GM12878 (cell line): ENCODE results near the gene SMC1B. TPM values are rescaled to one million over a fixed set of nuclear protein-coding genes. Genes with fewer than 3 reads are reported as not detected.

Source experiments
- ATAC-seq: fragments of 200-7000 bp; cut with Tn5 transposase; 3 replicates; pipeline ENCODE4 v1.9.1; 2020; ENCODE audit warnings: mild to moderate bottlenecking, moderate library complexity
- BruUV-seq: library from RNA; stranded (reverse); fragments of 400-500 nt; replicated peaks from 2 replicates; lab custom pipeline; 2021; lab: Mats Ljungman, UMichigan
- CTCF ChIA-PET: fragments of 300-600 bp; sonication (Branson Sonifier 250); formaldehyde crosslinking; extraction: SDS; loops from one replicate; lab custom pipeline; 2021; ENCODE audit warnings: inconsistent platforms; lab: Yijun Ruan, JAX
- POLR2A ChIA-PET: fragments of 350-600 bp; formaldehyde crosslinking; extraction: SDS; loops from one replicate; lab custom pipeline; 2021; ENCODE audit warnings: inconsistent platforms; lab: Charles Lee
- RAD21 ChIA-PET: fragments of 300-600 bp; sonication (Branson Sonifier 250); formaldehyde crosslinking; loops from one replicate; lab custom pipeline; 2023; ENCODE audit warnings: antibody characterized with exemption; ENCODE audit not compliant: unreplicated experiment; lab: Charles Lee
- SMC1A ChIA-PET: fragments of 300-600 bp; sonication (Branson Sonifier 250); formaldehyde crosslinking; loops from one replicate; lab custom pipeline; 2023; ENCODE audit not compliant: unreplicated experiment, uncharacterized antibody; lab: Charles Lee
- DNase-seq: peaks from one replicate; pipeline ENCODE4 v3.0.0-alpha.2; 2011; ENCODE audit warnings: low read depth, low spot score
- FAIRE-seq: peaks from 3 replicates; lab custom pipeline; 2011; peaks lifted over from hg19 to GRCh38; lab: Jason Lieb, UNC
- H2AFZ ChIP-seq: 2 replicates; pipeline ENCODE4 v1.6.0; 2011; ENCODE audit warnings: low read depth, low read length, control low read depth; ENCODE audit not compliant: control insufficient read depth
- H3K27ac ChIP-seq: 2 replicates; pipeline ENCODE4 v1.5.1; 2011; ENCODE audit warnings: control low read depth; ENCODE audit not compliant: control insufficient read depth, insufficient read depth
- H3K27me3 ChIP-seq, 2 experiments: replicated peaks in 1 of 2; 2 replicates each; pipeline versions ENCODE4 v1.6.0 to v1.6.1; 2011; ENCODE audit warnings: low read length in 1 of 2; ENCODE audit not compliant: control insufficient read depth in 2 of 2, insufficient read depth in 2 of 2
- H3K36me3 ChIP-seq, 2 experiments: 2 replicates each; pipeline ENCODE4 v1.5.1; 2011; ENCODE audit warnings: low read length in 1 of 2; ENCODE audit not compliant: control insufficient read depth in 2 of 2, insufficient read depth in 2 of 2
- H3K4me1 ChIP-seq: 2 replicates; pipeline ENCODE4 v1.6.1; 2011; ENCODE audit warnings: mild to moderate bottlenecking, low read length, moderate library complexity, mixed read lengths; ENCODE audit not compliant: control insufficient read depth, insufficient read depth
- H3K4me2 ChIP-seq: 2 replicates; pipeline ENCODE4 v1.6.0; 2011; ENCODE audit warnings: control low read depth; ENCODE audit not compliant: control insufficient read depth, insufficient read depth
- H3K4me3 ChIP-seq: fragments of 200-600 bp; sonication (generic); 2 replicates; pipeline ENCODE4 v1.5.1; 2016
- H3K79me2 ChIP-seq: 2 replicates; pipeline ENCODE4 v1.6.0; 2011; ENCODE audit warnings: low read length; ENCODE audit not compliant: control insufficient read depth, insufficient read depth
- H3K9ac ChIP-seq: 2 replicates; pipeline ENCODE4 v1.8.0; 2011; ENCODE audit warnings: low read length, control low read depth, mixed read lengths; ENCODE audit not compliant: control insufficient read depth, insufficient read depth
- H3K9me3 ChIP-seq: replicated peaks from 3 replicates; pipeline ENCODE4 v1.5.1; 2011; ENCODE audit warnings: mild to moderate bottlenecking, low read length; ENCODE audit not compliant: control insufficient read depth, insufficient read depth
- H4K20me1 ChIP-seq: 2 replicates; pipeline ENCODE4 v1.6.0; 2011; ENCODE audit not compliant: control insufficient read depth, insufficient read depth
- BMI1 ChIP-seq: fragments of 450-650 bp; IDR thresholded peaks from 2 replicates; pipeline ENCODE4 v1.6.1; 2016; ENCODE audit warnings: mild to moderate bottlenecking, moderate library complexity, borderline replicate concordance
- CREB1 ChIP-seq: IDR thresholded peaks from 2 replicates; pipeline ENCODE4 v1.6.1; 2012; ENCODE audit warnings: low read depth, mild to moderate bottlenecking, inconsistent platforms
- GATAD2B ChIP-seq: fragments of 450-650 bp; conservative IDR thresholded peaks from 2 replicates; pipeline ENCODE4 v1.6.1; 2017; ENCODE audit warnings: low read depth, mild to moderate bottlenecking, moderate library complexity
- KLF5 ChIP-seq: fragments of 450-650 bp; IDR thresholded peaks from 2 replicates; pipeline ENCODE4 v1.6.1; 2014; ENCODE audit warnings: mild to moderate bottlenecking; ENCODE audit not compliant: partially characterized antibody
- NKRF ChIP-seq: fragments of 450-650 bp; conservative IDR thresholded peaks from 2 replicates; pipeline ENCODE4 v1.6.1; 2017; ENCODE audit warnings: mild to moderate bottlenecking, moderate library complexity
- PBX3 ChIP-seq: IDR thresholded peaks from 2 replicates; pipeline ENCODE4 v1.6.1; 2011; ENCODE audit warnings: mild to moderate bottlenecking, low read depth, low read length, moderate library complexity; ENCODE audit not compliant: insufficient replicate concordance
- RAD51 ChIP-seq: fragments of 450-650 bp; IDR thresholded peaks from 2 replicates; pipeline ENCODE4 v1.6.1; 2016; ENCODE audit warnings: moderate library complexity, mild to moderate bottlenecking, inconsistent platforms
- SIN3A ChIP-seq: IDR thresholded peaks from 2 replicates; pipeline ENCODE4 v1.6.1; 2012; ENCODE audit warnings: low read depth, low read length, improper control_type of control experiment
- SMC3 ChIP-seq: IDR thresholded peaks from 2 replicates; pipeline ENCODE4 v1.6.1; 2011; ENCODE audit warnings: low read length, improper control_type of control experiment, borderline replicate concordance
- SREBF1 ChIP-seq: IDR thresholded peaks from 2 replicates; pipeline ENCODE4 v1.6.1; 2012; ENCODE audit warnings: mild to moderate bottlenecking, low read length
- SREBF2 ChIP-seq: IDR thresholded peaks from 2 replicates; pipeline ENCODE4 v1.6.1; 2012; ENCODE audit warnings: mild to moderate bottlenecking, low read length
- TCF7 ChIP-seq: IDR thresholded peaks from 2 replicates; pipeline ENCODE4 v1.6.1; 2014; ENCODE audit warnings: antibody characterized with exemption, borderline replicate concordance
- ZBTB33 ChIP-seq: fragments of 450-650 bp; IDR thresholded peaks from 2 replicates; pipeline ENCODE4 v1.6.1; 2017; ENCODE audit warnings: mild to moderate bottlenecking
- ZNF384 ChIP-seq: IDR thresholded peaks from 2 replicates; pipeline ENCODE4 v1.6.1; 2012; ENCODE audit warnings: low read depth, mild to moderate bottlenecking, low read length, improper control_type of control experiment, borderline replicate concordance
- ZSCAN29 ChIP-seq: fragments of 450-650 bp; IDR thresholded peaks from 2 replicates; pipeline ENCODE4 v1.6.1; 2017; ENCODE audit warnings: mild to moderate bottlenecking, moderate library complexity
- WGBS: methylation state at CpG from one replicate; pipeline ENCODE4 v1.1.6; 2016; ENCODE audit warnings: low lambda C conversion rate; ENCODE audit not compliant: insufficient replicate concordance, insufficient coverage; ENCODE audit errors: missing lambda C conversion rate; 5-methylcytosine and 5-hydroxymethylcytosine counted together
- in situ Hi-C: fragments of 300-500 bp; cut with MboI; formaldehyde crosslinking; loops from 9 replicates; pipeline ENCODE4 v1.14.3; 2018; ENCODE audit warnings: mixed read lengths
- intact Hi-C: fragments of 100-400 bp; cut with micrococcal nuclease; formaldehyde crosslinking; loops from one replicate; pipeline ENCODE4 v1.14.2; 2022; ENCODE audit not compliant: unreplicated experiment
- polyA plus RNA-seq, 11 experiments: library from polyadenylated mRNA; depleted of rRNA in 4 of 11; unstranded in 6 of 11; stranded (reverse) in 5 of 11; fragments of >200 nt; fragmentation: Nextera tagmentation in 4 of 11; fragmentation: Illumina TruSeq in 1 of 11; extraction: Ambion mirVana in 4 of 11; extraction: Trizol in 1 of 11; gene quantifications; 1 replicate in 1 of 11; 2 replicates in 10 of 11; pipeline versions ENCODE4 v1.2.1 to v1.2.3, GENCODE V29; 2011 to 2016; ENCODE audit warnings: inconsistent platforms in 2 of 11, missing spikeins in 2 of 11, low read depth in 1 of 11
- total RNA-seq, 4 experiments: library from RNA; depleted of rRNA in 3 of 4; stranded (reverse); fragments of >200 nt in 3 of 4; fragmentation: Illumina TruSeq in 1 of 4; extraction: Trizol in 1 of 4; gene quantifications; 2 replicates each; pipeline versions ENCODE4 v1.2.1 to v1.2.3, GENCODE V29; 2013 to 2021

SMC1B gene
- total and polyA plus RNA-seq, 10 of the 15 experiments (the other 5 are each of a cell fraction or from before 2014, with no cell fraction given), result not detected

GRCh38 chr22:45310331-45310976 is 102.9 kb downstream of the SMC1B start (continued):
- TF ChIP-seq ZBTB33 (no peak), CREB1 (no peak)

GRCh38 chr22:45309422-45310227 is 103.8 kb downstream of the SMC1B start, which contains the start of gene FAM118A:
FAM118A (plus strand) TSS chr22:45309934; CDS start chr22:45322380, 12,446 bp downstream.
- intact Hi-C loops (no loop called here), in situ Hi-C loops (no loop called here)
- CTCF ChIA-PET, result interaction anchor here (1.5 kb wide), 1 partner anchor 10 kb away, joined by 5 read pairs; no protein-coding TSS in a partner anchor
- no peaks in the 10 kb centered on the region for H3K9me3 ChIP-seq
- H3K27me3 ChIP-seq, result no peaks in the 10 kb centered on the region
- peaks cover 12% of the 10 kb centered on the region for H3K79me2 ChIP-seq
- DNase-seq, result peak; percentile 81
- no TSS peak for BruUV-seq
- peak within 1 kb of the TSS; percentile 89 for H3K9ac ChIP-seq
- peak within 1 kb of the TSS; percentile 96 for H3K4me3 ChIP-seq
- RAD21 ChIA-PET, result interaction anchor here (2.1 kb wide), 1 partner anchor 10 kb away, joined by 6 read pairs; no protein-coding TSS in a partner anchor
- peak; percentile 89 for FAIRE-seq
- peak within 1 kb of the TSS; percentile 63 for H3K27ac ChIP-seq
- H3K4me1 ChIP-seq, result peaks cover 25% of the 10 kb centered on the region
- H3K4me2 ChIP-seq, result peak within 1 kb of the TSS; percentile 75
- POLR2A ChIA-PET, result interaction anchor here (1.1 kb wide), 1 partner anchor 10 kb away, joined by 4 read pairs; no protein-coding TSS in a partner anchor
- peak within 1 kb of the TSS; percentile 94 for H2AFZ ChIP-seq
- WGBS, result under 1% methylated on average over 70 of the region's 95 CpGs
- H3K36me3 ChIP-seq, result no peaks in the 10 kb centered on the region
- peaks cover 3% of the 10 kb centered on the region; the same call in 1 of the 2 replicates for H4K20me1 ChIP-seq
- SMC1A ChIA-PET, result interaction anchor here (0.7 to 1.6 kb wide), 3 partner anchors 8 to 13 kb away, joined by 3 to 5 read pairs (median 5); no protein-coding TSS in a partner anchor
- peak; percentile 91 for ATAC-seq
- TF ChIP-seq GATAD2B (peak; percentile 70), PBX3 (no peak), SMC3 (no peak), TCF7 (no peak), ZNF384 (no peak), KLF5 (no peak), SREBF2 (no peak), SREBF1 (no peak), ZSCAN29 (no peak), NKRF (peak; percentile 58; the same call in 1 of the 2 replicates), BMI1 (no peak), RAD51 (no peak), SIN3A (peak; percentile 70)
